Liver (tissue), 3 donors: ENCODE results near the gene WIPF1.

Experiments
- FOXA1 ChIP-seq: IDR thresholded peaks from 2 replicates; pipeline ENCODE4 v1.6.1; 2016; ENCODE audit warnings: antibody characterized with exemption
- GABPA ChIP-seq, 2 donors: IDR thresholded peaks in 1 of 2; conservative IDR thresholded peaks in 1 of 2; 2 replicates each; pipeline ENCODE4 v1.6.1; 2016; ENCODE audit warnings: antibody characterized with exemption in 2 of 2, mild to moderate bottlenecking in 1 of 2, moderate library complexity in 1 of 2
- RAD21 ChIP-seq, 2 donors: IDR thresholded peaks; 2 replicates each; pipeline ENCODE4 v1.6.1; 2016; ENCODE audit warnings: antibody characterized with exemption in 2 of 2, mild to moderate bottlenecking in 2 of 2
- RXRA ChIP-seq, 2 donors: IDR thresholded peaks; 2 replicates each; pipeline ENCODE4 v1.6.1; 2017 to 2018; ENCODE audit warnings: antibody characterized with exemption in 2 of 2, mild to moderate bottlenecking in 1 of 2
- SP1 ChIP-seq: IDR thresholded peaks from 2 replicates; pipeline ENCODE4 v1.6.1; 2018; ENCODE audit warnings: antibody characterized with exemption, mild to moderate bottlenecking
- TAF1 ChIP-seq: conservative IDR thresholded peaks from 2 replicates; pipeline ENCODE4 v1.6.1; 2016; ENCODE audit warnings: antibody characterized with exemption, mild to moderate bottlenecking
- YY1 ChIP-seq: IDR thresholded peaks from 2 replicates; pipeline ENCODE4 v1.6.1; 2016; ENCODE audit warnings: antibody characterized with exemption, mild to moderate bottlenecking
- TF ChIP-seq, protein P1 (sequence below): fragments of 150-350 bp; IDR thresholded peaks from 2 replicates; pipeline ENCODE4 v1.5.1; 2017; ENCODE audit warnings: improper control_type of control experiment, low read depth, low read length; ENCODE audit not compliant: missing input control
- TF ChIP-seq, protein P2 (sequence below): IDR thresholded peaks from 2 replicates; pipeline ENCODE4 v1.6.1; 2016; ENCODE audit warnings: antibody characterized with exemption
- TF ChIP-seq, protein P3 (sequence below): IDR thresholded peaks from 2 replicates; pipeline ENCODE4 v1.6.1; 2016; ENCODE audit warnings: antibody characterized with exemption
- donor health status: healthy.
- donor health status: healthy.

DNA sequence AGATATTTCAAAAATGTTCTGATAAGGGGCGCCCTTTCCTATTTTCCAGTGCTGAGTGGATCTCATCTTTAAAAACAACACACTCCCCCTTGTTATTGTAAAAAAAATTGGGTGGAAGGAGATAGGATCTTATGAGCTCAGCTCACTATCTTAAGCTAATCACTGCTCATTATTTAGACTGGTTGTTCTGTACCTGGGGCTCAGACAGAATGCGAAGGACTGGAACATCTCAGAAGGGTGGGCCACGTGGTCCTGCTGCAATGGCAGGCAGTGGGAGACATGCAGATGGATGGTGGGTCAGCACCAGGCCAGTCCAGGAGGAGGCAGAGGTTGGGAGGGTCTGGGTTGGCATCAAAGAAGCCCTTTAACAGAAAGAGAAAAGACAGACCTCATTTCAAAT lies 62.5 kb downstream of the WIPF1 start:
- TF ChIP-seq, protein P1, sequence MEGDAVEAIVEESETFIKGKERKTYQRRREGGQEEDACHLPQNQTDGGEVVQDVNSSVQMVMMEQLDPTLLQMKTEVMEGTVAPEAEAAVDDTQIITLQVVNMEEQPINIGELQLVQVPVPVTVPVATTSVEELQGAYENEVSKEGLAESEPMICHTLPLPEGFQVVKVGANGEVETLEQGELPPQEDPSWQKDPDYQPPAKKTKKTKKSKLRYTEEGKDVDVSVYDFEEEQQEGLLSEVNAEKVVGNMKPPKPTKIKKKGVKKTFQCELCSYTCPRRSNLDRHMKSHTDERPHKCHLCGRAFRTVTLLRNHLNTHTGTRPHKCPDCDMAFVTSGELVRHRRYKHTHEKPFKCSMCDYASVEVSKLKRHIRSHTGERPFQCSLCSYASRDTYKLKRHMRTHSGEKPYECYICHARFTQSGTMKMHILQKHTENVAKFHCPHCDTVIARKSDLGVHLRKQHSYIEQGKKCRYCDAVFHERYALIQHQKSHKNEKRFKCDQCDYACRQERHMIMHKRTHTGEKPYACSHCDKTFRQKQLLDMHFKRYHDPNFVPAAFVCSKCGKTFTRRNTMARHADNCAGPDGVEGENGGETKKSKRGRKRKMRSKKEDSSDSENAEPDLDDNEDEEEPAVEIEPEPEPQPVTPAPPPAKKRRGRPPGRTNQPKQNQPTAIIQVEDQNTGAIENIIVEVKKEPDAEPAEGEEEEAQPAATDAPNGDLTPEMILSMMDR, result no peak
- TF ChIP-seq SP1, result no peak
- TF ChIP-seq, protein P2, sequence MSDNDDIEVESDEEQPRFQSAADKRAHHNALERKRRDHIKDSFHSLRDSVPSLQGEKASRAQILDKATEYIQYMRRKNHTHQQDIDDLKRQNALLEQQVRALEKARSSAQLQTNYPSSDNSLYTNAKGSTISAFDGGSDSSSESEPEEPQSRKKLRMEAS, result no peak
- no peak for TF ChIP-seq TAF1
- TF ChIP-seq, protein P3, sequence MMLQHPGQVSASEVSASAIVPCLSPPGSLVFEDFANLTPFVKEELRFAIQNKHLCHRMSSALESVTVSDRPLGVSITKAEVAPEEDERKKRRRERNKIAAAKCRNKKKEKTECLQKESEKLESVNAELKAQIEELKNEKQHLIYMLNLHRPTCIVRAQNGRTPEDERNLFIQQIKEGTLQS, result no peak
- TF ChIP-seq GABPA (IDR thresholded peaks at IDR 0.05 in 1 of 2, conservative IDR thresholded peaks at IDR 0.05 in 1 of 2), result no peak
- TF ChIP-seq RXRA (IDR thresholded peaks at IDR 0.05), result no peak
- TF ChIP-seq RAD21 (IDR thresholded peaks at IDR 0.05), result no peak
- no peak for TF ChIP-seq FOXA1
- TF ChIP-seq YY1, result no peak
